H9 (cell line): ENCODE results near the gene CFAP100. TPM values are rescaled to one million over a fixed set of nuclear protein-coding genes. Genes with fewer than 3 reads are reported as not detected.
A peak's percentile ranks its signal among the peaks of the same experiment; 100 is the strongest.

ENCODE experiments used
- DNase-seq: peaks from one replicate; pipeline ENCODE4 v3.0.0-alpha.2; 2017
- H2AFZ ChIP-seq: one replicate; pipeline ENCODE4 v1.6.1; 2013; ENCODE audit warnings: mild to moderate bottlenecking, low read length, control low read depth, moderate library complexity
- H2AK5ac ChIP-seq: 2 replicates; pipeline ENCODE4 v1.6.1; 2013; ENCODE audit warnings: low read length, control low read depth, mixed read lengths; ENCODE audit not compliant: insufficient read length
- H2BK120ac ChIP-seq: one replicate; pipeline ENCODE4 v1.6.1; 2013; ENCODE audit warnings: low read depth, mild to moderate bottlenecking, low read length, control low read depth, inconsistent platforms; ENCODE audit not compliant: poor library complexity, severe bottlenecking
- H2BK12ac ChIP-seq: 2 replicates; pipeline ENCODE4 v1.6.1; 2013; ENCODE audit warnings: low read length, control low read depth, mixed read lengths, low read depth; ENCODE audit not compliant: insufficient read length
- H2BK15ac ChIP-seq: 2 replicates; pipeline ENCODE4 v1.6.1; 2013; ENCODE audit warnings: low read depth, low read length, control low read depth
- H2BK20ac ChIP-seq: one replicate; pipeline ENCODE4 v1.6.1; 2013; ENCODE audit warnings: low read depth, mild to moderate bottlenecking, low read length, control low read depth, inconsistent platforms; ENCODE audit not compliant: poor library complexity, severe bottlenecking
- H2BK5ac ChIP-seq: 2 replicates; pipeline ENCODE4 v1.6.1; 2013; ENCODE audit warnings: low read length, control low read depth, mixed read lengths; ENCODE audit not compliant: insufficient read length
- H3K14ac ChIP-seq: 2 replicates; pipeline ENCODE4 v1.6.1; 2013; ENCODE audit warnings: low read length, control low read depth; ENCODE audit not compliant: insufficient read depth
- H3K18ac ChIP-seq: 2 replicates; pipeline ENCODE4 v1.6.1; 2013; ENCODE audit warnings: low read depth, mild to moderate bottlenecking, mixed read lengths, low read length, control low read depth; ENCODE audit not compliant: insufficient read length
- H3K23ac ChIP-seq: 2 replicates; pipeline ENCODE4 v1.6.1; 2013; ENCODE audit warnings: low read length, control low read depth, mixed read lengths, low read depth; ENCODE audit not compliant: insufficient read length
- H3K23me2 ChIP-seq: 2 replicates; pipeline ENCODE4 v1.6.1; 2013; ENCODE audit warnings: low read depth, mild to moderate bottlenecking, mixed read lengths, low read length, control low read depth; ENCODE audit not compliant: insufficient read length, poor library complexity, severe bottlenecking
- H3K27ac ChIP-seq: 2 replicates; pipeline ENCODE4 v1.5.1; 2013; ENCODE audit warnings: low read length, control low read depth, mixed read lengths, low read depth; ENCODE audit not compliant: insufficient read length
- H3K27me3 ChIP-seq: 2 replicates; pipeline ENCODE4 v1.6.1; 2013; ENCODE audit warnings: low read length, control low read depth, inconsistent platforms; ENCODE audit not compliant: insufficient read depth
- H3K4ac ChIP-seq: 2 replicates; pipeline ENCODE4 v1.6.1; 2013; ENCODE audit warnings: low read depth, mild to moderate bottlenecking, control low read depth, inconsistent platforms, low read length, moderate library complexity
- H3K4me1 ChIP-seq: 2 replicates; pipeline ENCODE4 v1.6.1; 2013; ENCODE audit warnings: low read length, control low read depth, inconsistent platforms; ENCODE audit not compliant: insufficient read depth
- H3K4me2 ChIP-seq: 2 replicates; pipeline ENCODE4 v1.6.1; 2013; ENCODE audit warnings: low read length, control low read depth, mixed read lengths; ENCODE audit not compliant: insufficient read length, insufficient read depth
- H3K56ac ChIP-seq: 2 replicates; pipeline ENCODE4 v1.6.1; 2013; ENCODE audit warnings: low read depth, mild to moderate bottlenecking, mixed read lengths, low read length, control low read depth; ENCODE audit not compliant: insufficient read length
- H3K79me1 ChIP-seq: 2 replicates; pipeline ENCODE4 v1.6.1; 2013; ENCODE audit warnings: low read depth, mild to moderate bottlenecking, moderate library complexity, low read length, control low read depth, inconsistent platforms; ENCODE audit not compliant: insufficient read depth, poor library complexity, severe bottlenecking
- H3K79me2 ChIP-seq: 2 replicates; pipeline ENCODE4 v1.6.1; 2013; ENCODE audit warnings: low read length, control low read depth, inconsistent platforms; ENCODE audit not compliant: insufficient read depth
- H3K9ac ChIP-seq: 2 replicates; pipeline ENCODE4 v1.6.1; 2013; ENCODE audit warnings: low read length, control low read depth, mixed read lengths; ENCODE audit not compliant: insufficient read length; ENCODE audit errors: extremely low read depth
- H3K9me3 ChIP-seq: one replicate; pipeline ENCODE4 v1.6.1; 2013; ENCODE audit warnings: low read depth, low read length, inconsistent platforms; ENCODE audit not compliant: control insufficient read depth
- H3T11ph ChIP-seq: one replicate; pipeline ENCODE4 v1.6.1; 2013; ENCODE audit warnings: mild to moderate bottlenecking, low read length, control low read depth, inconsistent platforms
- H4K20me1 ChIP-seq: one replicate; pipeline ENCODE4 v1.6.1; 2013; ENCODE audit not compliant: control insufficient read depth, insufficient read length, insufficient read depth
- H4K5ac ChIP-seq: 2 replicates; pipeline ENCODE4 v1.6.1; 2013; ENCODE audit warnings: low read depth, mild to moderate bottlenecking, mixed read lengths, low read length, control low read depth; ENCODE audit not compliant: insufficient read length
- H4K8ac ChIP-seq: replicated peaks from 2 replicates; pipeline ENCODE4 v1.6.1; 2013; ENCODE audit warnings: low read length, control low read depth, mixed read lengths, low read depth; ENCODE audit not compliant: insufficient read length
- H4K91ac ChIP-seq: 2 replicates; pipeline ENCODE4 v1.6.1; 2013; ENCODE audit warnings: low read depth, mild to moderate bottlenecking, moderate library complexity, mixed read lengths, low read length, control low read depth; ENCODE audit not compliant: insufficient read length
- H3K27ac Mint-ChIP-seq, 3 experiments: 2 replicates in 2 of 3; 3 replicates in 1 of 3; pipeline ENCODE4 v1.8.0; 2020 to 2021; ENCODE audit warnings: mixed read lengths in 3 of 3, mild to moderate bottlenecking in 1 of 3, moderate library complexity in 1 of 3
- H3K27me3 Mint-ChIP-seq: 2 replicates; pipeline ENCODE4 v1.8.0; 2021; ENCODE audit warnings: low read depth, mild to moderate bottlenecking, moderate library complexity, mixed read lengths
- H3K36me3 Mint-ChIP-seq, 3 experiments: 2 replicates in 2 of 3; 3 replicates in 1 of 3; pipeline ENCODE4 v1.8.0; 2020 to 2021; ENCODE audit warnings: low read depth in 3 of 3, mixed read lengths in 3 of 3; ENCODE audit not compliant: insufficient read depth in 1 of 3
- H3K4me1 Mint-ChIP-seq, 2 experiments: 2 replicates each; pipeline ENCODE4 v1.8.0; 2020; ENCODE audit warnings: mixed read lengths in 2 of 2
- H3K4me3 Mint-ChIP-seq, 2 experiments: 2 replicates in 1 of 2; 3 replicates in 1 of 2; pipeline ENCODE4 v1.8.0; 2020 to 2021; ENCODE audit warnings: mild to moderate bottlenecking in 2 of 2, mixed read lengths in 2 of 2, moderate library complexity in 1 of 2
- H3K9me3 Mint-ChIP-seq, 2 experiments: 2 replicates in 1 of 2; 3 replicates in 1 of 2; pipeline ENCODE4 v1.8.0; 2020; ENCODE audit warnings: mild to moderate bottlenecking in 2 of 2, mixed read lengths in 2 of 2, moderate library complexity in 1 of 2
- WGBS: extraction: QIAGEN DNeasy Blood & Tissue Kit; methylation state at CpG from one replicate; pipeline ENCODE4 v1.1.7; 2013; ENCODE audit warnings: missing lambda C conversion rate, low lambda C conversion rate, mixed read lengths; ENCODE audit not compliant: insufficient read length; ENCODE audit errors: extremely low coverage; 5-methylcytosine and 5-hydroxymethylcytosine counted together
- total RNA-seq: library from RNA; stranded (reverse); gene quantifications from 2 replicates; pipeline ENCODE4 v1.2.1, GENCODE V29; 2021
- TF ChIP-seq, protein P1 (sequence below): fragments of 200-600 bp; sonication (generic); conservative IDR thresholded peaks from 3 replicates; pipeline ENCODE4 v1.8.0; 2021; ENCODE audit warnings: antibody characterized with exemption, mild to moderate bottlenecking

The CFAP100 gene
- total RNA-seq, 1 experiment from 2014 or later: 0.44 TPM

DNA sequence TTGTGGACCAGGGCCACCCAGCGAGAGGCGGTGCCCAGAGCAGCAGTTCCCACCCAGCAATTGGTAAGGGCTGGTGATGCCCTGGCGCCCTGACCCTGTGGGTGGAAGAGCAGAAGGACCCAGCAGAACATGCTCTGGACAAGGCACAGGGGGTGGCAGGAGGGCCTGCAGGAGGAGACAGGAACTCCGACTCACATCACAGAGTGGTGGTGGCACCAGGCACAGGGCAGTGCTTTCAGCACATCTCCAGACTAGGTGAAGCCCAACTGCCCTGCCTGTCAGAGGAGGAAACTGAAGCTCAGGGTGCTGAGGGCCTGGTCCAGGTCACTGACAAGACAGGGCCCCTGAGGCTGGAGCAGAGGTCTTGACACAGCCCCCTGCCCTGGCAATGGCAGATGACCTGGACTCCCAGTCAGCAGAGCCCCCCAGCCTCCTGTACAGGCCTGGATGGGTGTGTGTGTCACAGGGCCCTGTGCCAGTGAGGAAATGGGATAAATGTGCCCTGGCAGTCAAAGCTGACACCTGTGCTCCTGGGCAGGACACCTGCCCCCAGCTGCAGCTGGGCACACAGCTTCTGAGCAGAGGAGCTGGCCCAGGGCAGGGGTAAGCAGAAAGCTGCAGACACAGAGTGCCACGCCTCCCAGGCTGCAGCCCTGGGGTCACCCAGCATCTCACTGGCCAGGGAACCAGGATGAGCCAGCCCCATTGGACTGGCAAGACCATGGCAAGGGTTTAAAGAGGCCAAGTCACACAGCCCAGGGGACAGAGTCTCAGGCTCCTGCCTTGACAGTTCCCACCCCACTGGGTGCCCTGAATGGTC, 48.9 kb upstream of the CFAP100 start:
- Mint-ChIP-seq H3K27me3 (no peaks in the 10 kb centered on the region; the same call in 1 of the 2 replicates), H3K9me3 (no peaks in the 10 kb centered on the region), H3K4me1 (peaks cover 6 to 11% of the 10 kb centered on the region in 2 experiments), H3K36me3 (peaks cover 5 to 15% (median 6%) of the 10 kb centered on the region in 3 experiments; a peak in 6 of 7 replicates), H3K4me3 (no peak overlapping the region; a peak in 1 of 5 replicates), H3K27ac (no peak overlapping the region)
- H3T11ph ChIP-seq: no peak overlapping the region
- no peaks in the 10 kb centered on the region for H4K20me1 ChIP-seq
- no peak overlapping the region for H2BK12ac ChIP-seq
- H4K8ac ChIP-seq: no peak overlapping the region
- no peak overlapping the region for H2BK20ac ChIP-seq
- no peak overlapping the region for H3K56ac ChIP-seq
- H3K18ac ChIP-seq: no peak overlapping the region
- no peak overlapping the region for H2AK5ac ChIP-seq
- H3K79me2 ChIP-seq: no peaks in the 10 kb centered on the region
- H3K4me2 ChIP-seq: no peak overlapping the region
- WGBS: no CpG with 5 or more reads among the region's 5 CpGs
- H2AFZ ChIP-seq: no peak overlapping the region
- H2BK5ac ChIP-seq: no peak overlapping the region
- no peaks in the 10 kb centered on the region for H3K9me3 ChIP-seq
- H3K14ac ChIP-seq: no peak overlapping the region
- no peak overlapping the region for H3K4ac ChIP-seq
- H3K79me1 ChIP-seq: no peaks in the 10 kb centered on the region
- TF ChIP-seq, protein P1, sequence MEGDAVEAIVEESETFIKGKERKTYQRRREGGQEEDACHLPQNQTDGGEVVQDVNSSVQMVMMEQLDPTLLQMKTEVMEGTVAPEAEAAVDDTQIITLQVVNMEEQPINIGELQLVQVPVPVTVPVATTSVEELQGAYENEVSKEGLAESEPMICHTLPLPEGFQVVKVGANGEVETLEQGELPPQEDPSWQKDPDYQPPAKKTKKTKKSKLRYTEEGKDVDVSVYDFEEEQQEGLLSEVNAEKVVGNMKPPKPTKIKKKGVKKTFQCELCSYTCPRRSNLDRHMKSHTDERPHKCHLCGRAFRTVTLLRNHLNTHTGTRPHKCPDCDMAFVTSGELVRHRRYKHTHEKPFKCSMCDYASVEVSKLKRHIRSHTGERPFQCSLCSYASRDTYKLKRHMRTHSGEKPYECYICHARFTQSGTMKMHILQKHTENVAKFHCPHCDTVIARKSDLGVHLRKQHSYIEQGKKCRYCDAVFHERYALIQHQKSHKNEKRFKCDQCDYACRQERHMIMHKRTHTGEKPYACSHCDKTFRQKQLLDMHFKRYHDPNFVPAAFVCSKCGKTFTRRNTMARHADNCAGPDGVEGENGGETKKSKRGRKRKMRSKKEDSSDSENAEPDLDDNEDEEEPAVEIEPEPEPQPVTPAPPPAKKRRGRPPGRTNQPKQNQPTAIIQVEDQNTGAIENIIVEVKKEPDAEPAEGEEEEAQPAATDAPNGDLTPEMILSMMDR: no peak
- no peak overlapping the region for H4K5ac ChIP-seq
- no peak overlapping the region for H2BK120ac ChIP-seq
- no peaks in the 10 kb centered on the region for H3K27me3 ChIP-seq
- no peaks in the 10 kb centered on the region for H3K4me1 ChIP-seq
- H2BK15ac ChIP-seq: no peak overlapping the region
- H3K27ac ChIP-seq: no peak overlapping the region
- H3K23ac ChIP-seq: no peak overlapping the region
- peak; percentile 18 for DNase-seq
- no peak overlapping the region for H3K9ac ChIP-seq
- H4K91ac ChIP-seq: no peak overlapping the region
- no peaks in the 10 kb centered on the region for H3K23me2 ChIP-seq
